Measurements from ENCODE around the gene APOA4.
"Not testable (repeated sequence)": the region's sequence is repeated elsewhere in the genome, so short reads cannot be mapped to it uniquely, and the experiment has no call there.

Gene APOA4

GRCh38 chr11:116807601-116808261 is 15.4 kb downstream of the APOA4 start:
- no peak for TF ChIP-seq CTCF (IDR thresholded peaks at IDR 0.05; ENCODE audit: insufficient read depth, low read depth, low read length, missing control alignments)
- H3K4me3 ChIP-seq (ENCODE audit: low read length), result no peak overlapping the region
- DNase-seq (ENCODE audit: low read depth), result no peak

- TF ChIP-seq CTCF (IDR thresholded peaks at IDR 0.05; ENCODE audit: insufficient read depth, low read depth, low read length, missing control alignments), result no peak
- no peak overlapping the region for H3K4me3 ChIP-seq (ENCODE audit: low read length)
- no peak for DNase-seq (ENCODE audit: low read depth)
Measured at GRCh38 chr11:116804001-116804400, 19.1 kb downstream of the APOA4 start.

- H3K4me3 ChIP-seq (ENCODE audit: low read length); DNase-seq (ENCODE audit: low read depth): not testable (repeated sequence)
Measured at GRCh38 chr11:116801662-116802061, 21.4 kb downstream of the APOA4 start.

GRCh38 chr11:116800610-116801009 is 22.5 kb downstream of the APOA4 start:
- H3K4me3 ChIP-seq (ENCODE audit: low read length), result no peak overlapping the region
- no peak for DNase-seq (ENCODE audit: low read depth)
- TF ChIP-seq CTCF (IDR thresholded peaks at IDR 0.05; ENCODE audit: insufficient read depth, low read depth, low read length, missing control alignments), result no peak

- H3K4me3 ChIP-seq (ENCODE audit: low read length), result no peak overlapping the region
- no peak for TF ChIP-seq CTCF (IDR thresholded peaks at IDR 0.05; ENCODE audit: insufficient read depth, low read depth, low read length, missing control alignments)
- no peak for DNase-seq (ENCODE audit: low read depth)
Measured at GRCh38 chr11:116798368-116798767, 24.7 kb downstream of the APOA4 start.

- TF ChIP-seq CTCF (IDR thresholded peaks at IDR 0.05; ENCODE audit: insufficient read depth, low read depth, low read length, missing control alignments), result no peak
- no peak for DNase-seq (ENCODE audit: low read depth)
- no peak overlapping the region for H3K4me3 ChIP-seq (ENCODE audit: low read length)
Measured at GRCh38 chr11:116797816-116798215, 25.3 kb downstream of the APOA4 start.

GRCh38 chr11:116796548-116796947 is 26.6 kb downstream of the APOA4 start:
- no peak for DNase-seq (ENCODE audit: low read depth)
- no peak overlapping the region for H3K4me3 ChIP-seq (ENCODE audit: low read length)
- no peak for TF ChIP-seq CTCF (IDR thresholded peaks at IDR 0.05; ENCODE audit: insufficient read depth, low read depth, low read length, missing control alignments)

All from epithelial cell of esophagus (primary cell).